ENCODE data around the gene MSI2.

GRCh38 chr17:57317079-57317478, 60.8 kb downstream of the MSI2 start:
- TF ChIP-seq, protein P1, sequence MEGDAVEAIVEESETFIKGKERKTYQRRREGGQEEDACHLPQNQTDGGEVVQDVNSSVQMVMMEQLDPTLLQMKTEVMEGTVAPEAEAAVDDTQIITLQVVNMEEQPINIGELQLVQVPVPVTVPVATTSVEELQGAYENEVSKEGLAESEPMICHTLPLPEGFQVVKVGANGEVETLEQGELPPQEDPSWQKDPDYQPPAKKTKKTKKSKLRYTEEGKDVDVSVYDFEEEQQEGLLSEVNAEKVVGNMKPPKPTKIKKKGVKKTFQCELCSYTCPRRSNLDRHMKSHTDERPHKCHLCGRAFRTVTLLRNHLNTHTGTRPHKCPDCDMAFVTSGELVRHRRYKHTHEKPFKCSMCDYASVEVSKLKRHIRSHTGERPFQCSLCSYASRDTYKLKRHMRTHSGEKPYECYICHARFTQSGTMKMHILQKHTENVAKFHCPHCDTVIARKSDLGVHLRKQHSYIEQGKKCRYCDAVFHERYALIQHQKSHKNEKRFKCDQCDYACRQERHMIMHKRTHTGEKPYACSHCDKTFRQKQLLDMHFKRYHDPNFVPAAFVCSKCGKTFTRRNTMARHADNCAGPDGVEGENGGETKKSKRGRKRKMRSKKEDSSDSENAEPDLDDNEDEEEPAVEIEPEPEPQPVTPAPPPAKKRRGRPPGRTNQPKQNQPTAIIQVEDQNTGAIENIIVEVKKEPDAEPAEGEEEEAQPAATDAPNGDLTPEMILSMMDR (IDR thresholded peaks at IDR 0.05) = no peak
- no peak for TF ChIP-seq POLR2A (IDR thresholded peaks at IDR 0.05)

Data from right lobe of liver (tissue), 4 donors.